ENCODE results near the gene AGFG2.
A peak's percentile ranks its signal among the peaks of the same experiment; 100 is the strongest.
"Not testable (repeated sequence)": the region's sequence is repeated elsewhere in the genome, so short reads cannot be mapped to it uniquely, and the experiment has no call there.

Gene AGFG2

GRCh38 chr7:100538654-100539435 lies at the start of gene AGFG2:
TSS of gene AGFG2 (plus strand) at chr7:100539203. CDS start at chr7:100539347, 144 bp downstream.
- peak; percentile 99 for FAIRE-seq

- FAIRE-seq = no peak
Observed at GRCh38 chr7:100489824-100490223, 49.2 kb upstream of the AGFG2 start.

DNA sequence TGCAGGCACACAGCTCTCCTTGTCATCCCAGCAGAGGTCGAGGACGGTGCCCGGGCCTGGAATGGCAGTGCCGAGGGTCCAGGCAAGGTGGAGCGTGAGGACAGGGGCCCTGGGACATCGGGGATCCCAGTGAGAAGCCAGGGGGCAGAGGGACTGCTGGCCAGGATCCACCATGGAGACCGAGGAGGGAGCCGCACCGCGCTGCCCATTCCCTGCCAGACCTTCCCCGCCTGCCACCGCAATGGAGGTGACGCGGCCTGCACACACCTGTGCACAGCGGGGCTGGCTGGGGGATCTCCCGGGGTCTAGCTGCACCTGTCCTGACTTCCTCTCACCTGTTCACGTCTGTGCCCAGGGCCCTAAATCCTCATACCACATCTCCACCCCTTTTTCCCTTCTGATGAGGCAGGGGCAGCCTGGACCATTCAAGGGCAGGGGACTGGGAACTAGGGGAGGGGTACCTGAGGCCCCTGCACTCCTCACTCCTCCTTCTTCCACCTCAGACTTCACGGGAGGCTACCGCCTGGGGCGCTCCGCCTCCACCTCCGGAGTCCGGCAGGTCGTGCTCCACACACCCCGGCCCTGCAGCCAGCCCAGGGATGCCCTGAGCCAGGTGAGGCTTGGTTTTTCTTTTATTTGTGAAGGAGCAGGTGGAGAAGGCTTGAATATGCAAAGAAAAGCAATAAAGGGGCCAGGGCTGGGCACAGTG lies 48.4 kb upstream of the AGFG2 start:
- no peak for FAIRE-seq

DNA sequence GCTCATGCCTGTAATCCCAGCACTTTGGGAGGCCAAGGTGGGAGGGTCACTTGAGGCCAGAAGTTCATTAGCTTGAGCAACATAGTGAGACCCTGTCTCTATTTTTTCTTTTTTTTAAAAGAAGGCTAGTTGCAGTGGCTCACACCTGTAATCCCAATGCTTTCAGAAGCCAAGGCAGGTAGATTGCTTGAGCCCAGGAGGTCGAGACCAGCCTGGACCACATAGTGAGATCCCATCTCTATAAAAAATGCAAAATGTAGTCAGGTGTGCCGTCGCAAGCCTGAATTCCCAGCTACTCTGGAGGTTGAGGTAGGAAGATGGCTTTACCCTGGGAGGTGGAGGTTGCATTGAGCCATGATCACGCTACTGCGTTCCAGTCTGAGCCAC lies 47.8 kb upstream of the AGFG2 start:
- no peak for FAIRE-seq

GRCh38 chr7:100492738-100493475 lies 46.1 kb upstream of the AGFG2 start:
- FAIRE-seq = no peak

DNA sequence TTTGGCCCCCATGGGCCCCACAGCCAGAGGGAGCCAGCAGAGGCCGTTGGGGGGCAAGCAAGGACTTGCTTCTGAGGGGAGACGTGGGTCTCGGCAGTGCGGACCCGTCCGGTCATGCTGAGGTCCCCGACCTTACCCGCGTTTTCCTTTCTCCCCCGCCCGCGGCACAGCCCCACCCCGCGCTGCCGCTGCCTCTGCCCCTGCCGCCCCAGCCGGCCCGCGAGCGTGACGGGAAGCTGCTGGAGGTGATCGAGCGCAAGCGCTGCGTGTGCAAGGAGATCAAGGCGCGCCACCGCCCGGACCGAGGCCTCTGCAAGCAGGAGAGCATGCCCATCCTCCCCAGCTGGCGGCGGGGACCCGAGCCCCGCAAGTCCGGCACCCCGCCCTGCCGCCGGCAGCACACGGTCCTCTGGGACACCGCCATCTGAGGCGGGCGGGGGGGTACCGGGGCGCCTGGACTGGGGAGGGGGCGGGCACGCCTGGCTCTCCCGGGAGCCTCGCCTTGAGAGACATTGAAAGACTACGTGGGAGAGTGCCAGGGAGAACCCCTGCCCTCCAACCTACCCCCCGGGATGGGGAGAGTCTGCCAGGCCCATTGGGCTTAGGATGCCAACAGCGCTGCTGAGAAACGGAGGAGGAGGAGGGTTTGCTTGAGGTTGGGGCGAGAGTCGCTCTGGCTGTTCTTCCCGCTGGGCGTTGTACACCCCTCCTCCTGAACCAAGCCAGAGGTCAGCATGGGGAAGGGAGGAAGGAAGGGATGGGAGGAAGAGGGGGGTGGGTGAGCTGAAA lies 45.3 kb upstream of the AGFG2 start:
- no peak for FAIRE-seq

DNA sequence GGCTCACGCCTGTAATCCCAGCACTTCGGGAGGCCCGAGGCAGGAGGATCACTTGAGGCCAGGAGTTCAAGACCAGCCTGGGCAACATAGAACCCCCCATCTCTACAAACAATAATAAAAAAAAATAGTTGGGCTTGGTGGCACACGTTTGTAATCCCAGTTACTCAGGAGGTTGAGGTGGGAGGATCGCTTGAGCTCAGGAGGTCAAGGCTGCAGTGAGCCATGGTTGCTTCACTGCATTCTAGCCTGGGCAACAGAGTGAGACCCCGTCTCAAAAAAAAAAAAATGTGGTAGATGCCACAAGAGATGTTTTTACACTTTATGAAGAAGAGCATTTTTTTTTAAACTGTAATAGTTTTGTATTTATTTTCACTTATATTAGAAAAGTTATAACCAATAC lies 42.5 kb upstream of the AGFG2 start:
- FAIRE-seq = no peak

DNA sequence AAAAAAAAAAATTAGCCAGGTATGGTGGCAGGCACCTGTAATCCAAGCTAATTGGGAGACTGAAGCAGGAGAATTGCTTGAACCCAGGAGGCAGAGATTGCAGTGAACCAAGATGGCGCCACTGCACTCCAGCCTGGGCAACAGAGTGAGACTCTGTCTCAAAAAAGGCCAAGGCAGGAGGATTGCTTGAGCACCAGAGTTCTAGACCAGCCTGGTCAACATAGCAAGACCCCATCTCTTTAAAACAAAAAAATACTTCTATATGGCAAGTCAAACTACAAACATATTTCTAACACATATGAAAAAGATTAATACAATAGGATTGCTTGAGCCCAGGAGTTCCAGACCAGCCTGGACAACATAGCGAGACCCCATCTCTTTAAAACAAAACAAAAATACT lies 38.3 kb upstream of the AGFG2 start:
- not testable (repeated sequence) for FAIRE-seq

DNA sequence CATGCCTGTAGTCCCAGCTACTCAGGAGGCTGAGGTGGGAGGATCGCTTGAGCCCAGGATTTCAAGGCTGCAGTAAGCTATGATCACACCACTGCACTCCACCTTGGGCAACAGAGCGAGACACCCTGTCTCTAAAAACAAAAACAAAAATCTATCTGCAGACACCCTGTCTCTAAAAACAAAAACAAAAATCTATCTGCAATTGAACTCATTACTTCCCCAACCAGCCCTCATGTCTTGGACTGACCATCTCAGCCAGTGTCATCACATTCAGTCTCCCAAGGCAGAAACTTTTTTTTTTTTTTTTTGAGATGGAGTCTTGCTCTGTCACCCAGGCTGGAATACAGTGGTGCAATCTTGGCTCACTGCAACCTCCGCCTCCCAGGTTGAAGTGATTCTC lies 35.0 kb upstream of the AGFG2 start:
- not testable (repeated sequence) for FAIRE-seq

DNA sequence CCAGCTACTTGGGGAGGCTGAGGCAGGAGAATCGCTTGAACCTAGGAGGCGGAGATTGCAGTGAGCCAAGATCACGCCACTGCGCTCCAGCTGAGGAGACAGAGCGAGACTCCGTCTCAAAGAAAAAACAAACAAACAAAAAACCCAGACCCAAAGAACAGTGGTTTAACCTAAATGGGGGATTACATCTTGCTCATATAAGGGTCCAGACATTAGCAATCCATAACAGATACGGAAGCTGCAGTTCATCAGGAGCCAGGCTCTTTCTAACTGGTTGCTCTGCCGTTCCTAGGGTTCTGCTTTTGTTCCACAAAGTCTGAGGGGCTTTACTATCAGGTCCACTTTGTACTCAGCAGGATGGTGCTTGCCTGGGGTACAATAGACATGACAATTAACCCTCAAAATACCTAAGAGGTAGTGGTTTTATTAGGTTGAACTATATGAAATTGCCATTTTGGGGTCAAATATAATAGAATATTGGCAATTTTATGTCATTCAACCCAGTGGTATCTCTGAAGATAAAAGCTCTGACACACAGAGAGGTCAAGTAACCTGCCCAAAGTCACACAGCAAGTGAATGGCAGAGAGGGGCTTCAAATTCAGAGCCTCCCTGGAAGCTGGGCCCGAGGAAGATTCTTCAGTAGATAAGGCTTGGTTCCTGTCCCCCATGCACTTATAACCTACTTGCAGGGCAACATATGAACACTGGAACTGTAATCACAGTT lies 34.0 kb upstream of the AGFG2 start:
- no peak for FAIRE-seq

- FAIRE-seq = no peak
Observed at GRCh38 chr7:100506356-100506923, 32.6 kb upstream of the AGFG2 start.

DNA sequence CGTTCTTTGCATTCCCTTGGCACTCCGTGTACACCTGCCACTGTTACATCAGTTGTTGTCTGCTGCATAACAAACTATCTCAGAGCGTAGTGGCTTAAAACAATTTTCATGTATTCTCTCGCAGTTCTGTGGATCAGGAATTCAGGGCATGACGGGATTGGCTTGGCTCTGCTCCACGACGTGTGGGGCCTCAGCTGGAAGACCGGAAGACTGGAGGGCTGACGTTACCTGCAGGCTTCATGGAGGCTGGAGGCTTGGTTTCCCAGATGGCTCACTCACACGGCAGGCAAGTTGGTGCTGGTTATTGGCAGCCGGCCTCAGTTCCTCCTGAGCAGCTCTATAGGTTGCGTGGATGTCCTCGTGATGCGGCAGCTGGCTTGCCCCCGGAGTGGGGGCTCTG lies 29.8 kb upstream of the AGFG2 start:
- no peak for FAIRE-seq

DNA sequence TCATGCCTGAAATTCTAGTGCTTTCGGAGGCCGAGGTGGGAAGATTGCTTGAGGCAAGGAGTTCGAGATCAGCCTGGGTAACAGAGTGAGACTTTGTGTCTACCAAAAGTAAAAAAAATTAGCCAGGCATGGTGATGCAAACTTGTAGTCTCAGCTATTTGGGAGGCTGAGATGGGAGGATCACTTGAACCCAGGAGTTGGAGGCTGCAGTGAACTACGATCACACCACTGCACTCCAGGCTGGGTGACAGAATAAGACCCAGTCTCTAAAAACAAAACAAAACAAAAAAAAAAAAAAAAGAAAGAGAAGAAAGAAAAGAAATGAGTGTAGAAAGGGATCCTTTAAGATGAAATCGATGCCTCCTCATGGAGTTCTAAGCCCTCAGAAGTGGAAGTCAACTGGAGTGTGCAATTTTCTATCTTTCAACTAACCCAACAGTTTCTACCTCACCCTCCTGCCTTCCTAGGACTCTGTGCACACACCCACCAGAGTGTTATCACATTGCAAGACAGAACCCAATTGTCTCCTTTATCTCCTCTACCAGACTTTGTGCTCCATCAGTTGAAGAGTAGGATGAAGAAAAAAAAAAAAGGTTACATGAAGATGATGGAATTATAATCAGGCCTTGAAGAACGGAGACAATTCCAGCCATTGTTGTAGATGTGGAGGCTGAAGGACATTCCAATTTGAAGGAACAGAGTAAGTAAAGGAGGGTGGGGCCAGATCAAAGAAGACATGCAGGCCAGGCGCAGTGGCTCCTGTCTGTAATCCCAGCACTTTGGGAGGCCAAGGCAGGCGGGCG lies 28.4 kb upstream of the AGFG2 start:
- no peak for FAIRE-seq

GRCh38 chr7:100513212-100513810 lies 25.7 kb upstream of the AGFG2 start:
- no peak for FAIRE-seq

- FAIRE-seq = no peak
Observed at GRCh38 chr7:100515072-100515532, 23.9 kb upstream of the AGFG2 start.

DNA sequence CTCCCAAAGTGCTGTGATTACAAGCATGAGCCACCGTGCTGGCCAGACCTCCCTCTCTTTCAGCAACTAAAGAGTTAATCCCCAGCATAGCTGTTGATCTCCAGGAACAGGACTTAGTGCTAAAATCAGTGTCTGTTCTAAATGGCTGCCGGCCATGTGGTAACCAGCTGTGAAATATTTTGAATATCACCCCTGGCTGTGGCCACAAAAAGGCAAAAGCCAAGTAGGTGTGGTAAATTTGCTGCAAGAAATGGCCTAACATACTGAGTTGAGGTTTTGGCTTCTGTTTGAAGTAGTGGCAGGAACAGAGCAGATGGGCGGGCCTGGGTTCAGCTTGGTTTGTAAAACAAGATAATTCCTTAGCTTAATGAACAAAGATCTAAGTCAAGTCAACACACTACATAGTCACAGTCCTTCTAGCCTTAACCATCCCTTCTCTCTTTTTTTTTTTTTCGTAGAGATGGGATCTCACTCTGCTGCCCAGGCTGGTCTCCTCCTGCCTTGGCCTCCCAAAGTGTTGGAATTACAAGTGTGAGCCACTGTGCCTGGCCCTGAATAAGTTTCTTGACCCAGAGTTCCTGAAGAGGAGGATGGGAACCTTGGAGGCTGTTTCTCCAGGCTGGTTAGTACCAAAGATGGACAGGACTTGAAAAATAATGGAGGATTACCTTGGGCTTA lies 22.7 kb upstream of the AGFG2 start:
- FAIRE-seq = no peak

DNA sequence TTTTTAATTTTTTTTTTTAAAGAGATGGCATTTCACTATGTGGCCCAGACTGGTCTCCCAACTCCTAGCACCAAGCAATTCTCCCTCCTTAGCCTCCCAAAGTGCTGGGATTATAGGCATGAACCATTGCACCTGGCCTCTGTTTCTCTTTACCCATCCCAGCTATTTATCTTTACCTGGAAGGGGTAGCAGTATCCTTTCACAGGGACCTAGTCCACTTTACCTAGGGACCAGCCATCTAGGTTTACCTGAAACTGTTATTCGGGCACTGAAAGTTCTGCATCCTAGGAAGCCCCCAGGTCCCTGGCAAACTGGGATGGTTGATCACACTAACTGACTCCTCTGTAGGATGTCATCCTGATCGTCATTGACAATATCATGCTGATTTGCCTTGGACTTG lies 21.7 kb upstream of the AGFG2 start:
- FAIRE-seq = no peak

DNA sequence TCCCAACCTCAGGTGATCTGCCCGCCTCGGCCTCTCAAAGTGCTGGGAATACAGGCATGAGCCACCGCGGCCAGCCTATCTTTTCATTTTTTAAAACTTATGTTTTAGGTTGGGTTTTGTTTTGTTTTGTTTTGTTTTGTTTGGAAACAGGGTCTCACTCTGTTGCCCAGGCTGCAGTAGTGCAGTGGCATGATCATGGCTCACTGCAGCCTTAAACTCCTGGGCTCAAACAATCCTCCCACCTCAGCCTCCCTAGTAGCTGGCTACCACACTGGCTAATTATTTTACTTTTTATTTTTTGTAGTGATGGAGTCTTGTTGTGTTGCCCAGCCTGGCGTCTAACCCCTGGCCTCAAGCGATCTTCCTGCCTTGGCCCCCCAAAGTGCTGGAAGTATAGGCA lies 19.4 kb upstream of the AGFG2 start:
- FAIRE-seq = no peak

DNA sequence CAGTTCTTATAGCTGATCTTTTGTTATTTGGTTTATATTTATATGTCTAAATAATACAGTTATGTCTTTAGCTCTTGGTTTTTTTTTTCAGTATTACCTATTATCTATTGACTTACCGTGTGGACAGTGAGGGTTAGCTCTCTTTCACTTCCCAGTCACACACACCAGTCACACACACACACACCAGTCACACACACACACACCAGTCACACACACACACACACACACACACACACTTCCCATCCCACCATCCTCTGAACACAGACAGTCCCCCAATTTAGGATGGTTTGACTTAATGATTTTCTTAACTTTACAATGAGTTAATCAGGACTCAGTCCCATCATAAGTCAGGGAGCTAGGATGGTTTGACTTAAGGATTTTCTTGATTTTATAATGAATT lies 18.9 kb upstream of the AGFG2 start:
- FAIRE-seq = no peak

GRCh38 chr7:100521076-100521475 lies 17.9 kb upstream of the AGFG2 start:
- no peak for FAIRE-seq

Measured in A204.1 (cell line).